HepG2 (cell line): ENCODE measurements around the gene UNC5CL. TPM values are rescaled to one million over a fixed set of nuclear protein-coding genes. Genes with fewer than 3 reads are reported as not detected.
A peak's percentile ranks its signal among the peaks of the same experiment; 100 is the strongest.

Experiments
- AGO2 ChIP-seq: fragments of 200-400 bp; formaldehyde crosslinking; optimal IDR thresholded peaks from 2 replicates; pipeline ENCODE3; 2017; ENCODE audit warnings: mild to moderate bottlenecking, low read depth, low read length, moderate library complexity
- E2F1 ChIP-seq: sonication (generic); formaldehyde crosslinking; IDR thresholded peaks from 2 replicates; pipeline ENCODE4 v1.5.0; 2020; ENCODE audit warnings: missing genetic modification reagents
- FOXK1 ChIP-seq: sonication (generic); formaldehyde crosslinking; IDR thresholded peaks from 2 replicates; pipeline ENCODE4 v1.4.0; 2020; ENCODE audit warnings: low read depth, missing genetic modification reagents, borderline replicate concordance
- HNRNPUL1 ChIP-seq: fragments of 200-400 bp; formaldehyde crosslinking; IDR thresholded peaks from 2 replicates; pipeline ENCODE4 v1.6.1; 2017; ENCODE audit warnings: low read depth, mild to moderate bottlenecking, low read length, moderate library complexity
- MXD4 ChIP-seq: IDR thresholded peaks from 2 replicates; pipeline ENCODE4 v1.6.1; 2016; ENCODE audit warnings: mild to moderate bottlenecking, missing biosample characterization, missing genetic modification reagents
- NCOR1 ChIP-seq: fragments of 200-600 bp; sonication (generic); IDR thresholded peaks from 2 replicates; pipeline ENCODE4 v1.7.0; 2017; ENCODE audit warnings: antibody characterized with exemption, low read length, borderline replicate concordance
- PTBP1 ChIP-seq: fragments of 200-400 bp; formaldehyde crosslinking; IDR thresholded peaks from 2 replicates; pipeline ENCODE4 v1.6.1; 2018; ENCODE audit warnings: low read length, low read depth; ENCODE audit not compliant: poor library complexity, severe bottlenecking
- ZBTB10 ChIP-seq: sonication (generic); formaldehyde crosslinking; IDR thresholded peaks from 2 replicates; pipeline ENCODE4 v1.4.0; 2020; ENCODE audit warnings: missing genetic modification reagents, borderline replicate concordance
- ZBTB38 ChIP-seq: sonication (generic); formaldehyde crosslinking; IDR thresholded peaks from 2 replicates; pipeline ENCODE4 v1.5.1; 2020; ENCODE audit warnings: mild to moderate bottlenecking, missing genetic modification reagents
- ZFP36L2 ChIP-seq: sonication (generic); formaldehyde crosslinking; IDR thresholded peaks from 2 replicates; pipeline ENCODE4 v1.4.0; 2020; ENCODE audit warnings: missing genetic modification reagents
- ZNF124 ChIP-seq: sonication (generic); formaldehyde crosslinking; IDR thresholded peaks from 2 replicates; pipeline ENCODE4 v1.4.0; 2020; ENCODE audit warnings: missing genetic modification reagents
- ZNF136 ChIP-seq: sonication (generic); formaldehyde crosslinking; IDR thresholded peaks from 2 replicates; pipeline ENCODE4 v1.8.1; 2022; ENCODE audit warnings: low read depth, mild to moderate bottlenecking, moderate library complexity, missing genetic modification reagents
- ZNF333 ChIP-seq: sonication (generic); formaldehyde crosslinking; IDR thresholded peaks from 2 replicates; pipeline ENCODE4 v1.4.0; 2020; ENCODE audit warnings: mild to moderate bottlenecking, missing genetic modification reagents, borderline replicate concordance
- ZNF776 ChIP-seq: sonication (generic); formaldehyde crosslinking; IDR thresholded peaks from 2 replicates; pipeline ENCODE4 v1.4.0; 2020; ENCODE audit warnings: mild to moderate bottlenecking, missing genetic modification reagents
- polyA plus RNA-seq, 8 experiments: library from polyadenylated mRNA; depleted of rRNA in 3 of 8; stranded (reverse) in 7 of 8; unstranded in 1 of 8; fragments of >200 nt; fragmentation: Illumina TruSeq in 4 of 8; extraction: Trizol in 4 of 8; gene quantifications; 2 replicates each; pipeline versions ENCODE4 v1.2.1 to v1.2.3, GENCODE V29; 2011 to 2016; ENCODE audit warnings: low read depth in 4 of 8, missing spikeins in 1 of 8, mixed read lengths in 1 of 8; ENCODE audit not compliant: insufficient read depth in 1 of 8
- total RNA-seq, 5 experiments: library from RNA; depleted of rRNA; stranded (reverse); fragments of >200 nt; fragmentation: Illumina TruSeq; extraction: Trizol; gene quantifications; 2 replicates each; pipeline ENCODE4 v1.2.3, GENCODE V29; 2016; ENCODE audit warnings: low read depth in 1 of 5
- TF ChIP-seq, protein P1 (sequence below): sonication (generic); formaldehyde crosslinking; IDR thresholded peaks from 2 replicates; pipeline ENCODE4 v1.5.1; 2020; ENCODE audit warnings: missing genetic modification reagents, mild to moderate bottlenecking, borderline replicate concordance
- TF ChIP-seq, protein P2 (sequence below): sonication (generic); formaldehyde crosslinking; IDR thresholded peaks from 2 replicates; pipeline ENCODE4 v1.4.0; 2020; ENCODE audit warnings: mild to moderate bottlenecking, missing genetic modification reagents
- TF ChIP-seq, protein P3 (sequence below): sonication (generic); formaldehyde crosslinking; conservative IDR thresholded peaks from 2 replicates; pipeline ENCODE4 v1.8.0; 2022; ENCODE audit warnings: mild to moderate bottlenecking, moderate library complexity, missing genetic modification reagents

Gene UNC5CL
- total and polyA plus RNA-seq, 2 of the 13 experiments (the other 11 are each of a cell fraction or from before 2014, with no cell fraction given), result 2.4 to 2.5 TPM

GRCh38 chr6:41027799-41028560 is 11.0 kb downstream of the UNC5CL start (continued):
- TF ChIP-seq ZNF333 (CRISPR knock-in tag) (no peak; the same call in 1 of the 2 replicates), ZNF124 (CRISPR knock-in tag) (peak; percentile 88; the same call in 1 of the 2 replicates), HNRNPUL1 (no peak), NCOR1 (no peak), ZBTB10 (CRISPR knock-in tag) (no peak; the same call in 1 of the 2 replicates), ZNF136 (no peak), ZNF776 (CRISPR knock-in tag) (0 out of 2 replicates have a peak, but pooled peaks have one; percentile 68), AGO2 (peak; percentile 70), E2F1 (CRISPR knock-in tag) (0 out of 2 replicates have a peak, but pooled peaks have one; percentile 27), ZFP36L2 (CRISPR knock-in tag) (no peak), PTBP1 (peak; percentile 29), ZBTB38 (peak; percentile 92), FOXK1 (no peak), MXD4 (peak; percentile 53; the same call in 1 of the 2 replicates)
- TF ChIP-seq, protein P1, sequence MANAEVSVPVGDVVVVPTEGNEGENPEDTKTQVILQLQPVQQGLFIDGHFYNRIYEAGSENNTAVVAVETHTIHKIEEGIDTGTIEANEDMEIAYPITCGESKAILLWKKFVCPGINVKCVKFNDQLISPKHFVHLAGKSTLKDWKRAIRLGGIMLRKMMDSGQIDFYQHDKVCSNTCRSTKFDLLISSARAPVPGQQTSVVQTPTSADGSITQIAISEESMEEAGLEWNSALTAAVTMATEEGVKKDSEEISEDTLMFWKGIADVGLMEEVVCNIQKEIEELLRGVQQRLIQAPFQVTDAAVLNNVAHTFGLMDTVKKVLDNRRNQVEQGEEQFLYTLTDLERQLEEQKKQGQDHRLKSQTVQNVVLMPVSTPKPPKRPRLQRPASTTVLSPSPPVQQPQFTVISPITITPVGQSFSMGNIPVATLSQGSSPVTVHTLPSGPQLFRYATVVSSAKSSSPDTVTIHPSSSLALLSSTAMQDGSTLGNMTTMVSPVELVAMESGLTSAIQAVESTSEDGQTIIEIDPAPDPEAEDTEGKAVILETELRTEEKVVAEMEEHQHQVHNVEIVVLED, result no peak; the same call in 1 of the 2 replicates
- TF ChIP-seq, protein P2, sequence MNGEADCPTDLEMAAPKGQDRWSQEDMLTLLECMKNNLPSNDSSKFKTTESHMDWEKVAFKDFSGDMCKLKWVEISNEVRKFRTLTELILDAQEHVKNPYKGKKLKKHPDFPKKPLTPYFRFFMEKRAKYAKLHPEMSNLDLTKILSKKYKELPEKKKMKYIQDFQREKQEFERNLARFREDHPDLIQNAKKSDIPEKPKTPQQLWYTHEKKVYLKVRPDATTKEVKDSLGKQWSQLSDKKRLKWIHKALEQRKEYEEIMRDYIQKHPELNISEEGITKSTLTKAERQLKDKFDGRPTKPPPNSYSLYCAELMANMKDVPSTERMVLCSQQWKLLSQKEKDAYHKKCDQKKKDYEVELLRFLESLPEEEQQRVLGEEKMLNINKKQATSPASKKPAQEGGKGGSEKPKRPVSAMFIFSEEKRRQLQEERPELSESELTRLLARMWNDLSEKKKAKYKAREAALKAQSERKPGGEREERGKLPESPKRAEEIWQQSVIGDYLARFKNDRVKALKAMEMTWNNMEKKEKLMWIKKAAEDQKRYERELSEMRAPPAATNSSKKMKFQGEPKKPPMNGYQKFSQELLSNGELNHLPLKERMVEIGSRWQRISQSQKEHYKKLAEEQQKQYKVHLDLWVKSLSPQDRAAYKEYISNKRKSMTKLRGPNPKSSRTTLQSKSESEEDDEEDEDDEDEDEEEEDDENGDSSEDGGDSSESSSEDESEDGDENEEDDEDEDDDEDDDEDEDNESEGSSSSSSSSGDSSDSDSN (CRISPR knock-in tag), result peak; percentile 64; the same call in 1 of the 2 replicates
- TF ChIP-seq, protein P3, sequence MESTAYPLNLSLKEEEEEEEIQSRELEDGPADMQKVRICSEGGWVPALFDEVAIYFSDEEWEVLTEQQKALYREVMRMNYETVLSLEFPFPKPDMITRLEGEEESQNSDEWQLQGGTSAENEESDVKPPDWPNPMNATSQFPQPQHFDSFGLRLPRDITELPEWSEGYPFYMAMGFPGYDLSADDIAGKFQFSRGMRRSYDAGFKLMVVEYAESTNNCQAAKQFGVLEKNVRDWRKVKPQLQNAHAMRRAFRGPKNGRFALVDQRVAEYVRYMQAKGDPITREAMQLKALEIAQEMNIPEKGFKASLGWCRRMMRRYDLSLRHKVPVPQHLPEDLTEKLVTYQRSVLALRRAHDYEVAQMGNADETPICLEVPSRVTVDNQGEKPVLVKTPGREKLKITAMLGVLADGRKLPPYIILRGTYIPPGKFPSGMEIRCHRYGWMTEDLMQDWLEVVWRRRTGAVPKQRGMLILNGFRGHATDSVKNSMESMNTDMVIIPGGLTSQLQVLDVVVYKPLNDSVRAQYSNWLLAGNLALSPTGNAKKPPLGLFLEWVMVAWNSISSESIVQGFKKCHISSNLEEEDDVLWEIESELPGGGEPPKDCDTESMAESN, result peak; percentile 75
